OCI-LY3 (cell line): Measurements from ENCODE around the gene EWSR1.
A peak's percentile ranks its signal among the peaks of the same experiment; 100 is the strongest.
"Not testable (repeated sequence)": the region's sequence is repeated elsewhere in the genome, so short reads cannot be mapped to it uniquely, and the experiment has no call there.

Source experiments
- H2AFZ ChIP-seq: fragments of 200-600, 300-600 bp; shearing (Covaris generic); 2 replicates; pipeline ENCODE4 v1.6.0; 2014; ENCODE audit warnings: antibody characterized with exemption, low read depth, low read length
- H3K27ac ChIP-seq: fragments of 200-600, 300-600 bp; sonication (generic); 2 replicates; pipeline ENCODE4 v1.5.1; 2014; ENCODE audit warnings: mild to moderate bottlenecking, low read length, moderate library complexity, mixed read lengths
- H3K27me3 ChIP-seq: fragments of 200-600, 300-600 bp; sonication (generic); 2 replicates; pipeline ENCODE4 v1.6.1; 2014; ENCODE audit warnings: low read depth, low read length, mixed read lengths
- H3K36me3 ChIP-seq: fragments of 200-600, 300-600 bp; sonication (generic); replicated peaks from 2 replicates; pipeline ENCODE3; 2014; ENCODE audit warnings: low read depth, low read length, mixed read lengths
- H3K4me1 ChIP-seq: fragments of 300-600, 200-600 bp; sonication (generic); 2 replicates; pipeline ENCODE4 v1.6.1; 2014; ENCODE audit warnings: low read length, mixed read lengths
- H3K4me2 ChIP-seq: fragments of 200-600, 300-600 bp; sonication (generic); 2 replicates; pipeline ENCODE4 v1.6.1; 2014; ENCODE audit warnings: low read length, mixed read lengths
- H3K4me3 ChIP-seq: fragments of 300-600, 200-600 bp; sonication (generic); 2 replicates; pipeline ENCODE4 v1.5.1; 2014; ENCODE audit warnings: antibody characterized with exemption, mild to moderate bottlenecking, low read length, moderate library complexity
- H3K79me2 ChIP-seq: fragments of 300-600, 200-600 bp; shearing (Covaris generic); 2 replicates; pipeline ENCODE4 v1.6.1; 2014; ENCODE audit warnings: mild to moderate bottlenecking, low read length, mixed read lengths
- H3K9ac ChIP-seq: fragments of 300-600, 200-600 bp; shearing (Covaris generic); 2 replicates; pipeline ENCODE4 v1.6.0; 2014; ENCODE audit warnings: mild to moderate bottlenecking, low read length, moderate library complexity
- H3K9me3 ChIP-seq: fragments of 200-600, 300-600 bp; shearing (Covaris generic); 2 replicates; pipeline ENCODE4 v1.6.1; 2014; ENCODE audit warnings: low read length, mixed read lengths; ENCODE audit not compliant: insufficient read depth
- H4K20me1 ChIP-seq: fragments of 200-600, 300-600 bp; sonication (generic); 2 replicates; pipeline ENCODE4 v1.6.1; 2016; ENCODE audit warnings: low read length, mixed read lengths; ENCODE audit not compliant: insufficient read depth
- EZH2phosphoT487 ChIP-seq: fragments of 200-600 bp; shearing (Covaris generic); IDR thresholded peaks from 2 replicates; pipeline ENCODE4 v1.6.1; 2018; ENCODE audit warnings: antibody characterized with exemption, mixed run types, low read depth
- TF ChIP-seq, protein P1 (sequence below): fragments of 200-600, 300-600 bp; sonication (generic); IDR thresholded peaks from 2 replicates; pipeline ENCODE4 v1.5.1; 2014; ENCODE audit warnings: antibody characterized with exemption, low read length, low read depth

EWSR1 gene, protein sequence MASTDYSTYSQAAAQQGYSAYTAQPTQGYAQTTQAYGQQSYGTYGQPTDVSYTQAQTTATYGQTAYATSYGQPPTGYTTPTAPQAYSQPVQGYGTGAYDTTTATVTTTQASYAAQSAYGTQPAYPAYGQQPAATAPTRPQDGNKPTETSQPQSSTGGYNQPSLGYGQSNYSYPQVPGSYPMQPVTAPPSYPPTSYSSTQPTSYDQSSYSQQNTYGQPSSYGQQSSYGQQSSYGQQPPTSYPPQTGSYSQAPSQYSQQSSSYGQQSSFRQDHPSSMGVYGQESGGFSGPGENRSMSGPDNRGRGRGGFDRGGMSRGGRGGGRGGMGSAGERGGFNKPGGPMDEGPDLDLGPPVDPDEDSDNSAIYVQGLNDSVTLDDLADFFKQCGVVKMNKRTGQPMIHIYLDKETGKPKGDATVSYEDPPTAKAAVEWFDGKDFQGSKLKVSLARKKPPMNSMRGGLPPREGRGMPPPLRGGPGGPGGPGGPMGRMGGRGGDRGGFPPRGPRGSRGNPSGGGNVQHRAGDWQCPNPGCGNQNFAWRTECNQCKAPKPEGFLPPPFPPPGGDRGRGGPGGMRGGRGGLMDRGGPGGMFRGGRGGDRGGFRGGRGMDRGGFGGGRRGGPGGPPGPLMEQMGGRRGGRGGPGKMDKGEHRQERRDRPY

DNA sequence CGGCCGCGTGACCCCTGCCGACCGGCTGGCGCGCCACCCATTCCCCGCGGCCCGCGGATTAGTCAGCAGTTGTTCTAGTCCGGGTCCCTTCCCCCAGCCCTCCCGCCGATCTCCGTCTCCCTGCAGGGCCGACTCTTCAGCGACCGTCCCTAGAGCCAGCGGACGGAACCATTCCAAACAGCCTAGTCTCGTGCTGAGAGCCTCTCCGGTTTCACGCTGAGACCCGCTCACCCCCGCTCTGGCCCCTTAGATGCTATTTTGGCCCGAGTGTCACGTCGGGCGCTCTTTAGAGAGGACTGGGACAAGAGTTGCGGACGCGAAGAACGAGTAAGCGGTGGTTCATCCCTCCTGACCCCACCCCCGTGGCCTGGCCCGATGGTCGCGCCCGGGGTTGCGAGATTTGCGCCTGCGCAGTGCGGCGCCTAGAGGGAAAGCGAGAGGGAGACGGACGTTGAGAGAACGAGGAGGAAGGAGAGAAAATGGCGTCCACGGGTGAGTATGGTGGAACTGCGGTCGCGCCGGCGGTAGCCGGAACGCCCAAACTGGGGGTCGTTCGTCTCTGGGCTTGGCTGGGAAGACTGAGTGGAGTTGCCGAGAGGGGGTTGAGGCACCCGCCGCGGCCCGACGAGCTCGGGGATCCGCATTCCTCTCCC lies at the start of gene EWSR1, which contains the start of gene RHBDD3:
Gene EWSR1, plus strand, starts transcription at position 411 of the 653 bp plus-strand sequence. Its CDS starts 69 bp downstream, at position 480.
Gene RHBDD3, minus strand, starts transcription at position 124 of the 653 bp plus-strand sequence. CDS start 2,355 bp downstream, outside the sequence.
- Histone ChIP-seq H3K27ac (peak within 1 kb of the TSS; percentile 87), H3K9ac (peak within 1 kb of the TSS; percentile 99), H3K4me3 (peak within 1 kb of the TSS; percentile 81), H3K36me3 (peaks cover 64% of the 10 kb centered on the region), H3K9me3 (no peaks in the 10 kb centered on the region), H4K20me1 (peaks cover 42% of the 10 kb centered on the region), H3K4me1 (peaks cover 31% of the 10 kb centered on the region), H3K27me3 (no peaks in the 10 kb centered on the region), H2AFZ (peak within 1 kb of the TSS; percentile 98), H3K4me2 (peak within 1 kb of the TSS; percentile 96), H3K79me2 (peaks cover 78% of the 10 kb centered on the region)
- TF ChIP-seq, protein P1, sequence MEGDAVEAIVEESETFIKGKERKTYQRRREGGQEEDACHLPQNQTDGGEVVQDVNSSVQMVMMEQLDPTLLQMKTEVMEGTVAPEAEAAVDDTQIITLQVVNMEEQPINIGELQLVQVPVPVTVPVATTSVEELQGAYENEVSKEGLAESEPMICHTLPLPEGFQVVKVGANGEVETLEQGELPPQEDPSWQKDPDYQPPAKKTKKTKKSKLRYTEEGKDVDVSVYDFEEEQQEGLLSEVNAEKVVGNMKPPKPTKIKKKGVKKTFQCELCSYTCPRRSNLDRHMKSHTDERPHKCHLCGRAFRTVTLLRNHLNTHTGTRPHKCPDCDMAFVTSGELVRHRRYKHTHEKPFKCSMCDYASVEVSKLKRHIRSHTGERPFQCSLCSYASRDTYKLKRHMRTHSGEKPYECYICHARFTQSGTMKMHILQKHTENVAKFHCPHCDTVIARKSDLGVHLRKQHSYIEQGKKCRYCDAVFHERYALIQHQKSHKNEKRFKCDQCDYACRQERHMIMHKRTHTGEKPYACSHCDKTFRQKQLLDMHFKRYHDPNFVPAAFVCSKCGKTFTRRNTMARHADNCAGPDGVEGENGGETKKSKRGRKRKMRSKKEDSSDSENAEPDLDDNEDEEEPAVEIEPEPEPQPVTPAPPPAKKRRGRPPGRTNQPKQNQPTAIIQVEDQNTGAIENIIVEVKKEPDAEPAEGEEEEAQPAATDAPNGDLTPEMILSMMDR = no peak
- no peak for TF ChIP-seq EZH2phosphoT487

DNA sequence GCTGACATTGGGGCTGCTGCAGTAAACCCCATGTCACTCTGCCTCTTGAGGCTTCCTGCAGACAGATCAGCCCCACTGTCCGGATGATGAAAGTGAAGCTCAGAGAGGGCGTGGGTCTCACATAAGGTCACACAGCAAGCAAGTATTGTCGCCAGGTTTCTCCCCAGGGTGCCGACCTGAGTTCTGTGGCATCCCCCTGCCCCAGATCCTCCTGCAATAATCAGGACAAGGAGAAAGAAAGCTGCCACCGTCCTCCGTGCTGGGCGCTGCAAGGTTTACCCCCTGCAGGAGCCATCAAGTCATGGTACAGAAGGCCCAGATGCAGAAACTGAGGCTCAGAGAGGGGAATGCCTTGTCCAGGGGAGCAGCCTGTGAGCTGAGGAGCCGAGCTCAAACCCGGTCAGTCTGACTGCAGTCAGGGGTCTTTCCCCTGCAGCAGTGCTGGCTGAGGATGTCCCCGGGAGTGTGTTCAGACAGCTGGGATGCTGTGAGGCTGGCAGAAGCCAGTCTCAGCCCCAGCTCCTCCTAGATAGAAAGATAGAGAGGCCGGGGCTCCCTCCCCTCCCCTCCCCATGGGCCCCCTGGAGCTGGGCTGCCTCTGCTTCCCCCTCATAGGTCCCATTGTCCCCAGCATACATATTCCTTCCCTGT lies 49.2 kb upstream of the EWSR1 start:
- H2AFZ ChIP-seq = no peak overlapping the region
- no peaks in the 10 kb centered on the region for H3K79me2 ChIP-seq
- H3K4me1 ChIP-seq = peaks cover 9% of the 10 kb centered on the region; the same call in 1 of the 2 replicates
- H3K36me3 ChIP-seq = no peaks in the 10 kb centered on the region
- no peaks in the 10 kb centered on the region for H3K9me3 ChIP-seq
- H3K27me3 ChIP-seq = peaks cover 27% of the 10 kb centered on the region
- H4K20me1 ChIP-seq = no peaks in the 10 kb centered on the region
- no peak overlapping the region for H3K4me3 ChIP-seq
- no peak overlapping the region for H3K27ac ChIP-seq
- no peak overlapping the region for H3K4me2 ChIP-seq
- TF ChIP-seq EZH2phosphoT487 = no peak
- TF ChIP-seq, protein P1 = no peak
- H3K9ac ChIP-seq = no peak overlapping the region

DNA sequence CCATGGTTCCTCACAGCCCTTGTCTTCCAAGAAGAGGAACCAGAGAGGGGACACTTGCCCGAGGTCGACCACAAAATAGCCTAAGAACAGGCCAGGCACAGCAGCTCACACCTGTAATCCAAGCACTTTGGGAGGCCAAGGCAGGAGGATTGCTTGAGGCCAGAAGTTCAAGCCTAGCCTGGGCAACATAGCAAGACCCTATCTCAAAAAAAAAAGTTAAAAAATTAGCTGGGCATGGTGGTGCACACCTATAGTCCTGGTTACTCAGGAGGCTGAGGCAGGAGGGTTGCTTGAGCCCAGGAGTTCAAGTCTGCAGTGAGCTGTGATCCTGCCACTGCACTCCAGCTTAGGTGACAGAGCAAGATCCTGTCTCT lies 48.7 kb upstream of the EWSR1 start:
- not testable (repeated sequence) for H3K9me3 ChIP-seq, H3K4me3 ChIP-seq, H3K36me3 ChIP-seq, H3K4me1 ChIP-seq, H3K79me2 ChIP-seq, H3K27ac ChIP-seq, H3K4me2 ChIP-seq, H3K9ac ChIP-seq, H4K20me1 ChIP-seq, H2AFZ ChIP-seq
- H3K27me3 ChIP-seq = peaks cover 22% of the 10 kb centered on the region

DNA sequence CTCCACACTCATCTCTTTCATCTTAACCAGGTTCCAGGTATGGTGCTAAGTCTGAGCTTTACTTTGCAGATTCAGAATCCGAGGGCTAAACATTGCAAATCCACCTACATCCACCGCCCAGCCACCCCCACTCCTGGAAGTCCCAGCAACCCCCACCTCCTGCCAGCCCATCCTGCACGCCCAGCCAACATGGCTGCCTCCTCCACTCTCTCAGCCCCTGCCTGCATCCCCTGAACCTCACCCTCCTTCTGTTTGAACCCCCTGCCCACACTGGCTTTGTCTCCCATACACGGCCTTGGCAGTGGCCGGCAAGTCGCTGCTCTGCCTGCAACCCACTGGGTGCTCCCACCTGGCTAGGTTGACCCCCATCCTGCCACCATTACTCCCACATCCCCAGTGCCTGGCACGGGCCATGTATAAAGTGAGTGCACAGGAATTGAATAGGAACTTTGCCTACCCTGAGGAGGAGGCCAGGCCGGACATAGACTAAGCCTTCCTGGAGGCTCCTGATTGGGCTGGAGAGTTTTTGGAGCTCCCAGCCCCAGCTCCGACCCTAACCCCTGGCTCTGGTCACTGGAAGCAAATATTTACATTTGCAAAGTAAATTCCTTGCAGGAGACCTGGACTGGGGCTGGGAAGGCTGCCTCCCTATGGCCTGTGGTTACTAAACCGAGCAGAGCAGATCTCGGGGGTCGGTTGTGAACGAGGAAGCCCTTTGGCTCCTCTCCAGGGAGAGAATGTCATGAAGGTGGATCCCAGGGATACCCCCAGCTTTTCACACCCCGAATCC lies 48.0 kb upstream of the EWSR1 start:
- Histone ChIP-seq H3K4me1 (peaks cover 9% of the 10 kb centered on the region; the same call in 1 of the 2 replicates), H3K4me3 (no peak overlapping the region), H3K9me3 (no peaks in the 10 kb centered on the region), H3K9ac (no peak overlapping the region), H2AFZ (no peak overlapping the region), H3K79me2 (no peaks in the 10 kb centered on the region), H3K4me2 (no peak overlapping the region), H3K36me3 (no peaks in the 10 kb centered on the region), H3K27ac (no peak overlapping the region), H3K27me3 (peaks cover 15% of the 10 kb centered on the region), H4K20me1 (no peaks in the 10 kb centered on the region)
- TF ChIP-seq, protein P1 = no peak
- TF ChIP-seq EZH2phosphoT487 = no peak
